Heart right ventricle (tissue), 16 donors: ENCODE measurements around the gene JSRP1. TPM values are rescaled to one million over a fixed set of nuclear protein-coding genes. Genes with fewer than 3 reads are reported as not detected.

Experiments
- ATAC-seq, 8 donors: fragments of 200-7000 bp; cut with Tn5 transposase; one replicate each; pipeline ENCODE4 v1.9.1; 2020; ENCODE audit warnings: mild to moderate bottlenecking in 8 of 8, moderate library complexity in 8 of 8, moderate number of reproducible peaks in 1 of 8
- DNase-seq, 2 donors: peaks; one replicate each; pipeline ENCODE4 v3.0.0-alpha.2; 2020
- H3K27ac ChIP-seq, 10 donors: fragments of 200-600 bp; sonication (generic) in 2 of 10; one replicate each; pipeline versions ENCODE4 v1.5.0 to v1.8.0; 2020 to 2022; ENCODE audit warnings: mild to moderate bottlenecking in 3 of 10
- H3K27me3 ChIP-seq, 7 donors: fragments of 200-600 bp; one replicate each; pipeline ENCODE4 v1.8.0; 2021 to 2022; ENCODE audit warnings: mild to moderate bottlenecking in 2 of 7
- H3K36me3 ChIP-seq, 9 donors: fragments of 200-600 bp; sonication (generic) in 1 of 9; one replicate each; pipeline versions ENCODE4 v1.5.0 to v1.8.0; 2020 to 2022; ENCODE audit warnings: mild to moderate bottlenecking in 2 of 9
- H3K4me1 ChIP-seq, 9 donors: fragments of 200-600 bp; sonication (generic) in 1 of 9; one replicate each; pipeline versions ENCODE4 v1.5.0 to v1.8.0; 2020 to 2022; ENCODE audit warnings: mild to moderate bottlenecking in 4 of 9
- H3K4me3 ChIP-seq, 10 donors: fragments of 200-600 bp; sonication (generic) in 2 of 10; one replicate each; pipeline versions ENCODE4 v1.5.0 to v1.8.0; 2020 to 2022; ENCODE audit warnings: mild to moderate bottlenecking in 7 of 10, moderate library complexity in 2 of 10
- H3K9me3 ChIP-seq, 11 donors: fragments of 200-600 bp in 10 of 11; sonication (generic) in 2 of 11; one replicate each; pipeline versions ENCODE4 v1.5.0 to v1.8.0; 2013 to 2022; ENCODE audit warnings: mild to moderate bottlenecking in 2 of 11, control low read depth in 1 of 11, moderate library complexity in 1 of 11
- CTCF ChIP-seq, 9 donors: fragments of 200-600 bp; sonication (generic) in 2 of 9; IDR thresholded peaks; one replicate each; pipeline versions ENCODE4 v1.5.0 to v1.8.0; 2021 to 2022; ENCODE audit warnings: antibody characterized with exemption in 9 of 9, mild to moderate bottlenecking in 5 of 9, moderate library complexity in 1 of 9
- WGBS, 2 donors: extraction: QIAGEN DNeasy Blood & Tissue Kit; methylation state at CpG; one replicate each; pipeline ENCODE4 v1.1.7; 2013; ENCODE audit warnings: inconsistent platforms in 1 of 2; 5-methylcytosine and 5-hydroxymethylcytosine counted together
- intact Hi-C, 10 donors: fragments of 100-400 bp; cut with DNase I; formaldehyde crosslinking; loops; one replicate each; pipeline versions ENCODE4 v1.11.1 to v1.14.2; 2022
- polyA plus RNA-seq, 2 donors: library from polyadenylated mRNA; stranded (reverse); fragments of 200-250 nt; gene quantifications; one replicate each; pipeline ENCODE4 v1.2.3, GENCODE V29; 2013
- total RNA-seq, 10 donors: library from RNA; stranded (reverse); fragmentation: NEBNext Ultra II Directional in 3 of 10; extraction: Animal tissue kit (Norgen Biotek cat#: 25700) in 3 of 10; gene quantifications; one replicate each; pipeline versions ENCODE4 v1.2.1 to v1.2.4, GENCODE V29; 2021 to 2023
- donor health status: Arrhythmogenic right ventricular cardiomyopathy.
- donor health status: ischemic (EF 13 %, LVEDD 7.1; RV severe dilation, severe dysfunction).
- donor health status: healthy with polysubstance abuse.
- donor health status: DM: no; HTN: yes; CAD: no.
- donor health status: DM: no; HTN: no; CAD: no.
- donor health status: ischemic (EF 25% LVEDD 6.9; RV normal size, moderate dysfunction).
- donor health status: ischemic (EF 25% LVEDD 5.7; RV mildly dilated, moderate dysfunction).
- donor health status: healthy.
- donor health status: DM: yes; HTN: yes; CAD: no.
- donor health status: Ischemic cardiomyopathy.
- donor health status: ischemic (EF 35%, LVEDD 5.7; RV mildly dilated, moderate dysfunction).
- donor health status: nonischemic (EF 11% LVEDD 7.7; RV severe dilation, severe dysfunction).
- donor health status: DM: yes; HTN: yes; CAD: no.
- donor health status: PGD.
- donor health status: ischemic (EF 29% LVEDD 5.4; RV normal size, mild dysfunction).
- donor health status: nonischemic (EF 23%, LVEDD 6.1; RV moderate dilation, normal function).

Gene JSRP1
- total and polyA plus RNA-seq, 12 donors, result 0.29 to 0.72 (median 0.38) TPM; not detected in 8

- no peak for TF ChIP-seq CTCF (IDR thresholded peaks at IDR 0.05)
- Histone ChIP-seq H3K9me3 (no peaks in the 10 kb centered on the region), H3K27ac (no peak overlapping the region), H3K27me3 (peaks cover 34 to 48% (median 41%) of the 10 kb centered on the region in 7 donors), H3K4me1 (peaks cover 8 to 51% (median 43%) of the 10 kb centered on the region in 9 donors), H3K4me3 (no peak overlapping the region), H3K36me3 (peaks cover 13 to 55% (median 43%) of the 10 kb centered on the region in 9 donors)
- intact Hi-C loops, result no loop called here
- DNase-seq (no peak), ATAC-seq (no peak)
- WGBS, 2 donors, result 86 to 87% methylated on average over 18 to 21 of the region's 21 CpGs
These were observed 7.8 kb downstream of the JSRP1 start for GRCh38 chr19:2248136-2249009.

- WGBS, 2 donors, result 86 to 92% methylated on average over 28 of the region's 28 CpGs
- Histone ChIP-seq H3K9me3 (no peaks in the 10 kb centered on the region), H3K36me3 (peaks cover 13 to 63% (median 45%) of the 10 kb centered on the region in 9 donors), H3K4me1 (peaks cover 8 to 49% (median 36%) of the 10 kb centered on the region in 9 donors), H3K27me3 (peaks cover 26 to 40% (median 33%) of the 10 kb centered on the region in 7 donors), H3K4me3 (no peak overlapping the region), H3K27ac (peak overlapping the region in 3 of 10 donors; percentile 4 to 19 (median 6))
- no peak for TF ChIP-seq CTCF (IDR thresholded peaks at IDR 0.05)
- intact Hi-C loops, result no loop called here
- DNase-seq (no peak), ATAC-seq (no peak)
These were observed 8.7 kb downstream of the JSRP1 start for GRCh38 chr19:2247433-2248101.

- Histone ChIP-seq H3K36me3 (peaks cover 13 to 65% (median 45%) of the 10 kb centered on the region in 9 donors), H3K27ac (peak overlapping the region in 2 of 10 donors; percentile 4 to 6), H3K4me3 (no peak overlapping the region), H3K27me3 (peaks cover 20 to 33% (median 26%) of the 10 kb centered on the region in 7 donors), H3K9me3 (no peaks in the 10 kb centered on the region), H3K4me1 (peaks cover 7 to 49% (median 35%) of the 10 kb centered on the region in 9 donors)
- peak in 7 of 8 donors; percentile 31 to 85 (median 69) for ATAC-seq
- peak; percentile 51 to 73 for DNase-seq
- intact Hi-C loops, result no loop called here
- TF ChIP-seq CTCF (IDR thresholded peaks at IDR 0.05), result no peak
- WGBS, 2 donors, result 74 to 80% methylated on average over 26 of the region's 26 CpGs
These were observed 9.3 kb downstream of the JSRP1 start for GRCh38 chr19:2246801-2247361.

GRCh38 chr19:2246014-2246620 is 10.1 kb downstream of the JSRP1 start:
- no peak for ATAC-seq
- TF ChIP-seq CTCF (IDR thresholded peaks at IDR 0.05), result no peak
- Histone ChIP-seq H3K4me3 (no peak overlapping the region), H3K4me1 (peaks cover 4 to 53% (median 37%) of the 10 kb centered on the region in 9 donors), H3K27me3 (peaks cover 12 to 26% (median 19%) of the 10 kb centered on the region in 7 donors), H3K36me3 (peaks cover 13 to 72% (median 45%) of the 10 kb centered on the region in 9 donors), H3K27ac (no peak overlapping the region), H3K9me3 (no peaks in the 10 kb centered on the region)
- intact Hi-C loops, result no loop called here
- 92 to 93% methylated on average over 25 of the region's 25 CpGs for WGBS, 2 donors
- DNase-seq, result no peak
